C4-2B (cell line): ENCODE results near the gene OPN1SW.

Experiments used
- ZFX ChIP-seq: fragments of 450-650 bp; IDR thresholded peaks from 2 replicates; pipeline ENCODE4 v1.6.1; 2017
- TF ChIP-seq, protein P1 (sequence below): fragments of 450-650 bp; conservative IDR thresholded peaks from 2 replicates; pipeline ENCODE4 v1.5.1; 2017; ENCODE audit warnings: mild to moderate bottlenecking

DNA sequence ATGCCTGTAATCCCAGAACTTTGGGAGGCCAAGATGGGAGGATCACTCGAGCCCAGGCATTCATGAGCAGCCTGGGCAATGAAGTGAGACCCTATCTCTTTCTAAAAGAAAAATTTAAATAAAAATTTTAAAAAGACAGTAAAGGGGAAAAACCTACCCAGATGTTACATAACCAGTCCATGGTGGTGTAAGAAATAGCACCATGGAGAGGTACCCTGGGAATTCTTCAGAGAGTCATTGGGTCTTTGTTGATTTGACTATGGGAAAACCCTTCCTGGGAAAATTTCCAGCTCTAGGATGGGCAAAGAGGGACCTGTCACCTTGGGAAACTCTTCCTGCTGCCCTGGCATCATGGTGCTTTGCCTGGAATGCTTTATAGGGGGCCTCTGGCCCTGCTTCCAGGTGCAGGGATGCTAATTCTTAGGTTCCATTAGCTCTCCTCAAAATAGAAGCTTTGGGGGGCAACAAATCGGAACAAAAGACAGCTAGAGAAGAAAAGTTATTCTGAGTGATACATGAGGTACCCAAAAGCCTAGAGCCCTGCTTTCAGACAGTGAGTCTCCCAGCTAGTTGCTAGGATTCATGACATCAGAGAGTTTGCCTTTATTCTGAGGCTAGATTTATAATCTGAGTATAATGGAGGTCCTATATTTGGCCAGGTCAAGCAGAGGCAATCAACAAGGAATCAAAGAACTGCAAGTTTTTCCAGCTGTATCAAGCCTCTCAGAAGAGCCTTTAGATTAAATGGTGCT, 26.2 kb upstream of the OPN1SW start:
- TF ChIP-seq, protein P1, sequence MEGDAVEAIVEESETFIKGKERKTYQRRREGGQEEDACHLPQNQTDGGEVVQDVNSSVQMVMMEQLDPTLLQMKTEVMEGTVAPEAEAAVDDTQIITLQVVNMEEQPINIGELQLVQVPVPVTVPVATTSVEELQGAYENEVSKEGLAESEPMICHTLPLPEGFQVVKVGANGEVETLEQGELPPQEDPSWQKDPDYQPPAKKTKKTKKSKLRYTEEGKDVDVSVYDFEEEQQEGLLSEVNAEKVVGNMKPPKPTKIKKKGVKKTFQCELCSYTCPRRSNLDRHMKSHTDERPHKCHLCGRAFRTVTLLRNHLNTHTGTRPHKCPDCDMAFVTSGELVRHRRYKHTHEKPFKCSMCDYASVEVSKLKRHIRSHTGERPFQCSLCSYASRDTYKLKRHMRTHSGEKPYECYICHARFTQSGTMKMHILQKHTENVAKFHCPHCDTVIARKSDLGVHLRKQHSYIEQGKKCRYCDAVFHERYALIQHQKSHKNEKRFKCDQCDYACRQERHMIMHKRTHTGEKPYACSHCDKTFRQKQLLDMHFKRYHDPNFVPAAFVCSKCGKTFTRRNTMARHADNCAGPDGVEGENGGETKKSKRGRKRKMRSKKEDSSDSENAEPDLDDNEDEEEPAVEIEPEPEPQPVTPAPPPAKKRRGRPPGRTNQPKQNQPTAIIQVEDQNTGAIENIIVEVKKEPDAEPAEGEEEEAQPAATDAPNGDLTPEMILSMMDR, result no peak
- no peak for TF ChIP-seq ZFX
